HCT116 (cell line): Measurements from ENCODE around the gene SMPX. TPM values are rescaled to one million over a fixed set of nuclear protein-coding genes. Genes with fewer than 3 reads are reported as not detected.

ENCODE experiments used
- ATAC-seq: fragments of 200-7000 bp; cut with Tn5 transposase; 2 replicates; pipeline ENCODE4 v1.9.1; 2020; ENCODE audit warnings: mild to moderate bottlenecking, moderate library complexity
- BruUV-seq: library from RNA; stranded (reverse); fragments of 400-500 nt; replicated peaks from 2 replicates; lab custom pipeline; 2021; lab: Mats Ljungman, UMichigan
- CTCF ChIA-PET: fragments of 300-600 bp; sonication (Branson Sonifier 250); formaldehyde crosslinking; loops from one replicate; lab custom pipeline; 2021; ENCODE audit warnings: antibody characterized with exemption; lab: Charles Lee
- POLR2A ChIA-PET: fragments of 300-600, 350-600 bp; sonication (Branson Sonifier 250); formaldehyde crosslinking; loops from one replicate; lab custom pipeline; 2021; ENCODE audit warnings: antibody characterized with exemption; lab: Charles Lee
- RAD21 ChIA-PET, 2 experiments: fragments of 300-600 bp; sonication (Branson Sonifier 250); formaldehyde crosslinking; loops; one replicate each; lab custom pipeline; 2023; ENCODE audit warnings: low total read pairs in 2 of 2; ENCODE audit not compliant: uncharacterized antibody in 2 of 2, unreplicated experiment in 2 of 2, low non-redundant PET in 1 of 2; lab: Charles Lee
- DNase-seq: peaks from one replicate; pipeline ENCODE4 v3.0.0-alpha.2; 2010; ENCODE audit warnings: low read depth, low spot score
- H2AFZ ChIP-seq: fragments of 200-600 bp; shearing (Covaris generic), sonication (generic); 2 replicates; pipeline ENCODE4 v1.6.1; 2017; ENCODE audit warnings: low read depth, mixed run types, mixed read lengths, antibody characterized with exemption, low read length; ENCODE audit not compliant: poor library complexity, severe bottlenecking
- H3K27ac ChIP-seq: 2 replicates; pipeline ENCODE4 v1.5.1; 2012; ENCODE audit warnings: low read depth, low read length
- H3K27me3 ChIP-seq: fragments of 200-600 bp; sonication (generic); 2 replicates; pipeline ENCODE4 v1.6.1; 2016; ENCODE audit warnings: mixed run types, low read length, mixed read lengths; ENCODE audit not compliant: insufficient read depth
- H3K36me3 ChIP-seq, 2 experiments: fragments of 200-500 bp in 1 of 2; fragments of 200-600 bp in 1 of 2; sonication (Bioruptor generic) in 1 of 2; sonication (generic) in 1 of 2; 2 replicates each; pipeline versions ENCODE4 v1.5.1 to v1.6.1; 2014 to 2016; ENCODE audit warnings: low read length in 2 of 2, inconsistent platforms in 1 of 2, mixed read lengths in 1 of 2, mixed run types in 1 of 2; ENCODE audit not compliant: insufficient read depth in 2 of 2, control insufficient read depth in 1 of 2
- H3K4me1 ChIP-seq, 2 experiments: fragments of 200-600 bp in 1 of 2; sonication (generic) in 1 of 2; 2 replicates each; pipeline versions ENCODE4 v1.5.1 to v1.6.1; 2012 to 2017; ENCODE audit warnings: low read length in 2 of 2, inconsistent platforms in 1 of 2, mild to moderate bottlenecking in 1 of 2, mixed read lengths in 1 of 2, mixed run types in 1 of 2, moderate library complexity in 1 of 2; ENCODE audit not compliant: insufficient read depth in 2 of 2, control insufficient read depth in 1 of 2
- H3K4me2 ChIP-seq: fragments of 200-600 bp; sonication (generic); 2 replicates; pipeline ENCODE4 v1.6.1; 2017; ENCODE audit warnings: mixed run types, low read length, mixed read lengths
- H3K4me3 ChIP-seq, 2 experiments: fragments of 200-600 bp in 1 of 2; sonication (generic) in 1 of 2; replicated peaks in 1 of 2; 2 replicates each; pipeline ENCODE4 v1.5.1; 2011 to 2016; ENCODE audit warnings: low read length in 2 of 2, control low read depth in 1 of 2, low read depth in 1 of 2, mild to moderate bottlenecking in 1 of 2, mixed read lengths in 1 of 2, mixed run types in 1 of 2
- H3K79me2 ChIP-seq: fragments of 200-600 bp; sonication (generic); 2 replicates; pipeline ENCODE4 v1.6.1; 2017; ENCODE audit warnings: mild to moderate bottlenecking, mixed run types, low read length, moderate library complexity, mixed read lengths; ENCODE audit not compliant: insufficient read depth
- H3K9ac ChIP-seq: fragments of 200-600 bp; sonication (generic); 2 replicates; pipeline ENCODE4 v1.6.1; 2016; ENCODE audit warnings: low read length, mixed read lengths
- H3K9me2 ChIP-seq: fragments of 200-600 bp; sonication (generic), shearing (Covaris generic); 2 replicates; pipeline ENCODE4 v1.6.1; 2017; ENCODE audit warnings: mixed run types, mild to moderate bottlenecking, moderate library complexity; ENCODE audit not compliant: insufficient read depth
- H3K9me3 ChIP-seq, 2 experiments: fragments of 200-500 bp in 1 of 2; fragments of 200-600 bp in 1 of 2; sonication (Bioruptor generic) in 1 of 2; sonication (generic) in 1 of 2; 2 replicates each; pipeline ENCODE4 v1.6.1; 2014 to 2017; ENCODE audit warnings: low read length in 2 of 2, mixed read lengths in 2 of 2, inconsistent platforms in 1 of 2, low read depth in 1 of 2, mild to moderate bottlenecking in 1 of 2, mixed run types in 1 of 2, moderate library complexity in 1 of 2; ENCODE audit not compliant: control insufficient read depth in 1 of 2, insufficient read depth in 1 of 2
- H4K20me1 ChIP-seq: fragments of 200-600 bp; sonication (generic), shearing (Covaris generic); 2 replicates; pipeline ENCODE4 v1.6.1; 2017; ENCODE audit warnings: mixed run types, mild to moderate bottlenecking, moderate library complexity; ENCODE audit not compliant: insufficient read depth
- ATF3 ChIP-seq: IDR thresholded peaks from 2 replicates; pipeline ENCODE4 v1.6.1; 2012
- CBX3 ChIP-seq: IDR thresholded peaks from 2 replicates; pipeline ENCODE4 v1.6.1; 2012; ENCODE audit warnings: low read depth
- CEBPB ChIP-seq: IDR thresholded peaks from 2 replicates; pipeline ENCODE4 v1.6.1; 2012; ENCODE audit warnings: low read depth
- CTCF ChIP-seq, 3 experiments: fragments of 200-600 bp in 1 of 3; sonication (generic) in 1 of 3; IDR thresholded peaks in 2 of 3; conservative IDR thresholded peaks in 1 of 3; 2 replicates each; pipeline ENCODE4 v1.5.1; 2012 to 2017; ENCODE audit warnings: low read depth in 2 of 3, low read length in 2 of 3, antibody characterized with exemption in 1 of 3, borderline replicate concordance in 1 of 3, control low read depth in 1 of 3, mild to moderate bottlenecking in 1 of 3, mixed read lengths in 1 of 3, mixed run types in 1 of 3, moderate library complexity in 1 of 3; ENCODE audit not compliant: insufficient read depth in 1 of 3
- EZH2phosphoT487 ChIP-seq: fragments of 200-600 bp; IDR thresholded peaks from 2 replicates; pipeline ENCODE4 v1.6.1; 2018; ENCODE audit warnings: antibody characterized with exemption, borderline replicate concordance
- FOSL1 ChIP-seq: IDR thresholded peaks from 2 replicates; pipeline ENCODE4 v1.6.1; 2012; ENCODE audit warnings: low read depth
- JUND ChIP-seq: IDR thresholded peaks from 2 replicates; pipeline ENCODE4 v1.6.1; 2012
- MAX ChIP-seq: IDR thresholded peaks from 2 replicates; pipeline ENCODE4 v1.6.1; 2012
- POLR2A ChIP-seq: IDR thresholded peaks from 2 replicates; pipeline ENCODE4 v1.7.0; 2011; ENCODE audit warnings: borderline replicate concordance; ENCODE audit not compliant: insufficient read depth, insufficient read length; ENCODE audit errors: extremely low read depth
- POLR2AphosphoS5 ChIP-seq: IDR thresholded peaks from 2 replicates; pipeline ENCODE4 v1.6.1; 2011; ENCODE audit warnings: mild to moderate bottlenecking, low read depth, low read length, moderate library complexity
- RAD21 ChIP-seq: IDR thresholded peaks from 2 replicates; pipeline ENCODE4 v1.6.1; 2012; ENCODE audit warnings: low read depth, mild to moderate bottlenecking
- SIN3A ChIP-seq: IDR thresholded peaks from 2 replicates; pipeline ENCODE4 v1.6.1; 2012; ENCODE audit warnings: low read depth
- SP1 ChIP-seq: IDR thresholded peaks from 2 replicates; pipeline ENCODE4 v1.6.1; 2012; ENCODE audit warnings: low read depth
- SRF ChIP-seq: IDR thresholded peaks from 2 replicates; pipeline ENCODE4 v1.6.1; 2012; ENCODE audit warnings: low read depth
- TCF7L2 ChIP-seq: IDR thresholded peaks from 2 replicates; pipeline ENCODE4 v1.7.0; 2011; ENCODE audit warnings: borderline replicate concordance, inconsistent platforms; ENCODE audit not compliant: insufficient read depth, insufficient read length; ENCODE audit errors: extremely low read depth
- YY1 ChIP-seq: IDR thresholded peaks from 2 replicates; pipeline ENCODE4 v1.6.1; 2011; ENCODE audit warnings: low read length, low read depth, moderate library complexity, mild to moderate bottlenecking; ENCODE audit not compliant: insufficient replicate concordance; ENCODE audit errors: extremely low read depth
- ZFX ChIP-seq: fragments of 450-650 bp; IDR thresholded peaks from 2 replicates; pipeline ENCODE4 v1.6.1; 2017
- ZNF274 ChIP-seq: fragments of 200-500 bp; sonication (Bioruptor generic); IDR thresholded peaks from 2 replicates; pipeline ENCODE4 v1.6.1; 2014; ENCODE audit warnings: mild to moderate bottlenecking, low read depth, low read length, inconsistent platforms
- intact Hi-C: fragments of 100-400 bp; cut with micrococcal nuclease; formaldehyde crosslinking; loops from 2 replicates; pipeline ENCODE4 v1.10.0; 2022
- total RNA-seq: library from RNA; stranded (reverse); gene quantifications from one replicate; pipeline ENCODE4 v1.2.1, GENCODE V29; 2021; ENCODE audit not compliant: unreplicated experiment
- TF ChIP-seq, protein P1 (sequence below): IDR thresholded peaks from 2 replicates; pipeline ENCODE4 v1.6.1; 2012; ENCODE audit warnings: low read depth
- TF ChIP-seq, protein P2 (sequence below): IDR thresholded peaks from 2 replicates; pipeline ENCODE4 v1.6.1; 2011; ENCODE audit warnings: mild to moderate bottlenecking, low read length, moderate library complexity; ENCODE audit not compliant: insufficient replicate concordance; ENCODE audit errors: extremely low read depth

Gene SMPX
- total RNA-seq, 1 experiment from 2014 or later = 0.59 TPM

GRCh38 chrX:21718575-21718974, 39.3 kb downstream of the SMPX start:
- RAD21 ChIA-PET = no interaction called here
- no peaks in the 10 kb centered on the region for H3K4me1 ChIP-seq
- POLR2A ChIA-PET = no interaction called here
- H3K4me2 ChIP-seq = no peak overlapping the region
- no peaks in the 10 kb centered on the region for H3K9me2 ChIP-seq
- BruUV-seq = no TSS peak
- ATAC-seq (no peak), DNase-seq (no peak)
- CTCF ChIA-PET = no interaction called here
- no peak overlapping the region for H3K27ac ChIP-seq
- H4K20me1 ChIP-seq = no peaks in the 10 kb centered on the region
- H3K4me3 ChIP-seq = no peak overlapping the region
- no peak overlapping the region for H3K9ac ChIP-seq
- no peak overlapping the region for H2AFZ ChIP-seq
- H3K9me3 ChIP-seq = no peaks in the 10 kb centered on the region
- no peaks in the 10 kb centered on the region for H3K27me3 ChIP-seq
- no peaks in the 10 kb centered on the region for H3K79me2 ChIP-seq
- H3K36me3 ChIP-seq = no peaks in the 10 kb centered on the region
- intact Hi-C loops = no loop called here
- TF ChIP-seq ZFX (no peak), CBX3 (no peak), POLR2AphosphoS5 (no peak), SIN3A (no peak), CEBPB (no peak), RAD21 (no peak), ATF3 (no peak), SRF (no peak), TCF7L2 (no peak), ZNF274 (no peak), MAX (no peak), JUND (no peak), CTCF (IDR thresholded peaks at IDR 0.05 in 2 of 3, conservative IDR thresholded peaks at IDR 0.05 in 1 of 3; ENCODE audit: borderline replicate concordance in 1 of 3, insufficient read depth in 1 of 3, low read depth in 2 of 3, low read length in 2 of 3) (no peak), FOSL1 (no peak), POLR2A (no peak), EZH2phosphoT487 (no peak), YY1 (no peak), SP1 (no peak)
- TF ChIP-seq, protein P1, sequence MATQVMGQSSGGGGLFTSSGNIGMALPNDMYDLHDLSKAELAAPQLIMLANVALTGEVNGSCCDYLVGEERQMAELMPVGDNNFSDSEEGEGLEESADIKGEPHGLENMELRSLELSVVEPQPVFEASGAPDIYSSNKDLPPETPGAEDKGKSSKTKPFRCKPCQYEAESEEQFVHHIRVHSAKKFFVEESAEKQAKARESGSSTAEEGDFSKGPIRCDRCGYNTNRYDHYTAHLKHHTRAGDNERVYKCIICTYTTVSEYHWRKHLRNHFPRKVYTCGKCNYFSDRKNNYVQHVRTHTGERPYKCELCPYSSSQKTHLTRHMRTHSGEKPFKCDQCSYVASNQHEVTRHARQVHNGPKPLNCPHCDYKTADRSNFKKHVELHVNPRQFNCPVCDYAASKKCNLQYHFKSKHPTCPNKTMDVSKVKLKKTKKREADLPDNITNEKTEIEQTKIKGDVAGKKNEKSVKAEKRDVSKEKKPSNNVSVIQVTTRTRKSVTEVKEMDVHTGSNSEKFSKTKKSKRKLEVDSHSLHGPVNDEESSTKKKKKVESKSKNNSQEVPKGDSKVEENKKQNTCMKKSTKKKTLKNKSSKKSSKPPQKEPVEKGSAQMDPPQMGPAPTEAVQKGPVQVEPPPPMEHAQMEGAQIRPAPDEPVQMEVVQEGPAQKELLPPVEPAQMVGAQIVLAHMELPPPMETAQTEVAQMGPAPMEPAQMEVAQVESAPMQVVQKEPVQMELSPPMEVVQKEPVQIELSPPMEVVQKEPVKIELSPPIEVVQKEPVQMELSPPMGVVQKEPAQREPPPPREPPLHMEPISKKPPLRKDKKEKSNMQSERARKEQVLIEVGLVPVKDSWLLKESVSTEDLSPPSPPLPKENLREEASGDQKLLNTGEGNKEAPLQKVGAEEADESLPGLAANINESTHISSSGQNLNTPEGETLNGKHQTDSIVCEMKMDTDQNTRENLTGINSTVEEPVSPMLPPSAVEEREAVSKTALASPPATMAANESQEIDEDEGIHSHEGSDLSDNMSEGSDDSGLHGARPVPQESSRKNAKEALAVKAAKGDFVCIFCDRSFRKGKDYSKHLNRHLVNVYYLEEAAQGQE = no peak
- TF ChIP-seq, protein P2, sequence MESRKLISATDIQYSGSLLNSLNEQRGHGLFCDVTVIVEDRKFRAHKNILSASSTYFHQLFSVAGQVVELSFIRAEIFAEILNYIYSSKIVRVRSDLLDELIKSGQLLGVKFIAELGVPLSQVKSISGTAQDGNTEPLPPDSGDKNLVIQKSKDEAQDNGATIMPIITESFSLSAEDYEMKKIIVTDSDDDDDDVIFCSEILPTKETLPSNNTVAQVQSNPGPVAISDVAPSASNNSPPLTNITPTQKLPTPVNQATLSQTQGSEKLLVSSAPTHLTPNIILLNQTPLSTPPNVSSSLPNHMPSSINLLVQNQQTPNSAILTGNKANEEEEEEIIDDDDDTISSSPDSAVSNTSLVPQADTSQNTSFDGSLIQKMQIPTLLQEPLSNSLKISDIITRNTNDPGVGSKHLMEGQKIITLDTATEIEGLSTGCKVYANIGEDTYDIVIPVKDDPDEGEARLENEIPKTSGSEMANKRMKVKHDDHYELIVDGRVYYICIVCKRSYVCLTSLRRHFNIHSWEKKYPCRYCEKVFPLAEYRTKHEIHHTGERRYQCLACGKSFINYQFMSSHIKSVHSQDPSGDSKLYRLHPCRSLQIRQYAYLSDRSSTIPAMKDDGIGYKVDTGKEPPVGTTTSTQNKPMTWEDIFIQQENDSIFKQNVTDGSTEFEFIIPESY = no peak
